ENCODE data around the gene PCGF3. TPM values are rescaled to one million over a fixed set of nuclear protein-coding genes. Genes with fewer than 3 reads are reported as not detected.

The PCGF3 gene
- total and polyA plus RNA-seq, 10 of the 15 experiments (the other 5 are each of a cell fraction or from before 2014, with no cell fraction given): 2.2 to 43.8 (median 15.9) TPM

DNA sequence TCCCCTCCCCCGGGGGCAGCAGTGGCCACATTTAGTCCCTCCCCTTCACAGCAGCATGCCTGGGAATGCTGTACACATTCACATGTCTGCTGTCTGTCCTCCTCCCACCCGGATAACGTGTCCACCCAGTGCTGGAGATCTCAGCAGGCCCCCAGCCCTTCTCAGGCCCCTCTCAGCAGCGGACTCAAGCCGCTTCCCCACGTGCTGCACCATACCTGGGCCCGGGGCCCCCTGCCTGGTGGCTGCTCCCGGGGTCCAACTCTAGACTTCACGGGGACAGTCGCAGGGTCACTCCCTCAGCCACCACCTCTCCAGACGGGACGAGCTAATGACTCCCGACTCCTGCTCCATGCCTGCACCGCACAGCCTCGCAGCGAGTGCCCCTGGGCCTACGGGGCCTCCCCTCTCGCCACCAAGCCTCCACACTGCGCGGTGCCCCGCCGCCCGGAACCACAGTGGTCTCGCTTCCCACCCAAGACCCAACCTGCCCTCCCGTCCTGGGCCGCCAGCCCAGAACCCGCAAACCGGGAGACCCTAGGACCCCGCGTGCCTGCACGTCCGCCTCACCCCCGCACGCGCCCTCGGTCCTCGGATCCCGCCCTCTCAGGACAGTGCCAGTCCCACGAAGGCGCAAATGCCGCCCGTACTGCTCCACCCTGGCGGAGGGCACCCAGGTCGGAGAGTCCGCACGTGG is 1.3 kb upstream of the PCGF3 start:
- ATAC-seq: no peak
- no peak overlapping the region for H3K9ac ChIP-seq (ENCODE audit: control insufficient read depth, insufficient read depth, low read length)
- H3K27me3 ChIP-seq (replicated peaks in 1 of 2; ENCODE audit: control insufficient read depth in 2 of 2, insufficient read depth in 2 of 2, low read length in 1 of 2): no peaks in the 10 kb centered on the region
- 81% methylated on average over 45 of the region's 46 CpGs for WGBS (ENCODE audit: insufficient coverage, insufficient replicate concordance, low lambda C conversion rate, missing lambda C conversion rate)
- H3K4me1 ChIP-seq (ENCODE audit: control insufficient read depth, insufficient read depth, low read length): peaks cover 4% of the 10 kb centered on the region
- SMC1A ChIA-PET (ENCODE audit: uncharacterized antibody, unreplicated experiment): no interaction called here
- TF ChIP-seq, protein P1, sequence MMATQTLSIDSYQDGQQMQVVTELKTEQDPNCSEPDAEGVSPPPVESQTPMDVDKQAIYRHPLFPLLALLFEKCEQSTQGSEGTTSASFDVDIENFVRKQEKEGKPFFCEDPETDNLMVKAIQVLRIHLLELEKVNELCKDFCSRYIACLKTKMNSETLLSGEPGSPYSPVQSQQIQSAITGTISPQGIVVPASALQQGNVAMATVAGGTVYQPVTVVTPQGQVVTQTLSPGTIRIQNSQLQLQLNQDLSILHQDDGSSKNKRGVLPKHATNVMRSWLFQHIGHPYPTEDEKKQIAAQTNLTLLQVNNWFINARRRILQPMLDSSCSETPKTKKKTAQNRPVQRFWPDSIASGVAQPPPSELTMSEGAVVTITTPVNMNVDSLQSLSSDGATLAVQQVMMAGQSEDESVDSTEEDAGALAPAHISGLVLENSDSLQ (IDR thresholded peaks at IDR 0.05): no peak
- TF ChIP-seq NRF1 (conservative IDR thresholded peaks at IDR 0.05; ENCODE audit: low read depth, low read length) (no peak), SP1 (IDR thresholded peaks at IDR 0.05; ENCODE audit: low read depth, low read length) (no peak)
- TF ChIP-seq, protein P2, sequence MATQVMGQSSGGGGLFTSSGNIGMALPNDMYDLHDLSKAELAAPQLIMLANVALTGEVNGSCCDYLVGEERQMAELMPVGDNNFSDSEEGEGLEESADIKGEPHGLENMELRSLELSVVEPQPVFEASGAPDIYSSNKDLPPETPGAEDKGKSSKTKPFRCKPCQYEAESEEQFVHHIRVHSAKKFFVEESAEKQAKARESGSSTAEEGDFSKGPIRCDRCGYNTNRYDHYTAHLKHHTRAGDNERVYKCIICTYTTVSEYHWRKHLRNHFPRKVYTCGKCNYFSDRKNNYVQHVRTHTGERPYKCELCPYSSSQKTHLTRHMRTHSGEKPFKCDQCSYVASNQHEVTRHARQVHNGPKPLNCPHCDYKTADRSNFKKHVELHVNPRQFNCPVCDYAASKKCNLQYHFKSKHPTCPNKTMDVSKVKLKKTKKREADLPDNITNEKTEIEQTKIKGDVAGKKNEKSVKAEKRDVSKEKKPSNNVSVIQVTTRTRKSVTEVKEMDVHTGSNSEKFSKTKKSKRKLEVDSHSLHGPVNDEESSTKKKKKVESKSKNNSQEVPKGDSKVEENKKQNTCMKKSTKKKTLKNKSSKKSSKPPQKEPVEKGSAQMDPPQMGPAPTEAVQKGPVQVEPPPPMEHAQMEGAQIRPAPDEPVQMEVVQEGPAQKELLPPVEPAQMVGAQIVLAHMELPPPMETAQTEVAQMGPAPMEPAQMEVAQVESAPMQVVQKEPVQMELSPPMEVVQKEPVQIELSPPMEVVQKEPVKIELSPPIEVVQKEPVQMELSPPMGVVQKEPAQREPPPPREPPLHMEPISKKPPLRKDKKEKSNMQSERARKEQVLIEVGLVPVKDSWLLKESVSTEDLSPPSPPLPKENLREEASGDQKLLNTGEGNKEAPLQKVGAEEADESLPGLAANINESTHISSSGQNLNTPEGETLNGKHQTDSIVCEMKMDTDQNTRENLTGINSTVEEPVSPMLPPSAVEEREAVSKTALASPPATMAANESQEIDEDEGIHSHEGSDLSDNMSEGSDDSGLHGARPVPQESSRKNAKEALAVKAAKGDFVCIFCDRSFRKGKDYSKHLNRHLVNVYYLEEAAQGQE (IDR thresholded peaks at IDR 0.05; ENCODE audit: low read depth, low read length): no peak
- no peak overlapping the region for H3K4me2 ChIP-seq (ENCODE audit: control insufficient read depth, insufficient read depth)
- no peaks in the 10 kb centered on the region for H4K20me1 ChIP-seq (ENCODE audit: control insufficient read depth, insufficient read depth)
- no peak overlapping the region for H2AFZ ChIP-seq (ENCODE audit: control insufficient read depth, low read depth, low read length)
- in situ Hi-C loops (cut with MboI): no loop called here
- no peaks in the 10 kb centered on the region; the same call in 2 of the 3 replicates for H3K9me3 ChIP-seq (replicated peaks; ENCODE audit: control insufficient read depth, insufficient read depth, low read length)
- H3K36me3 ChIP-seq (ENCODE audit: control insufficient read depth in 2 of 2, insufficient read depth in 2 of 2, low read length in 1 of 2): peaks cover 0 to 2% of the 10 kb centered on the region in 2 experiments; a peak in 1 of 4 replicates
- FAIRE-seq: no peak
- no peak overlapping the region for H3K27ac ChIP-seq (ENCODE audit: control insufficient read depth, insufficient read depth)
- no TSS peak for BruUV-seq (replicated peaks)
- intact Hi-C loops (cut with micrococcal nuclease; ENCODE audit: unreplicated experiment): no loop called here
- peaks cover 25% of the 10 kb centered on the region for H3K79me2 ChIP-seq (ENCODE audit: control insufficient read depth, insufficient read depth, low read length)
- RAD21 ChIA-PET (ENCODE audit: unreplicated experiment): no interaction called here
- POLR2A ChIA-PET: no interaction called here
- no peak for DNase-seq (ENCODE audit: low read depth, low spot score)
- H3K4me3 ChIP-seq: no peak overlapping the region
- CTCF ChIA-PET: no interaction called here

Measured in GM12878 (cell line).